GM23338 (cell line): Measurements from ENCODE around the gene PER1. TPM values are rescaled to one million over a fixed set of nuclear protein-coding genes. Genes with fewer than 3 reads are reported as not detected.

Source experiments
- ATAC-seq: fragments of 200-7000 bp; cut with Tn5 transposase; 3 replicates; pipeline ENCODE4 v1.9.1; 2020
- DNase-seq: peaks from one replicate; pipeline ENCODE4 v3.0.0-alpha.2; 2015; ENCODE audit warnings: low spot score
- H2AFZ ChIP-seq: fragments of 200-600 bp; sonication (generic); 2 replicates; pipeline ENCODE4 v1.8.0; 2016; ENCODE audit warnings: antibody characterized with exemption, mild to moderate bottlenecking, moderate library complexity
- H3F3A ChIP-seq: fragments of 200-600 bp; sonication (generic); replicated peaks from 2 replicates; pipeline ENCODE4 v1.8.0; 2017; ENCODE audit warnings: antibody characterized with exemption, mixed run types, low read depth
- H3K27ac ChIP-seq: fragments of 200-600 bp; sonication (generic); 2 replicates; pipeline ENCODE4 v1.6.1; 2016; ENCODE audit warnings: low read depth
- H3K27me3 ChIP-seq: fragments of 200-600 bp; sonication (generic); 2 replicates; pipeline ENCODE4 v1.8.0; 2016; ENCODE audit warnings: mild to moderate bottlenecking, mixed run types, moderate library complexity; ENCODE audit not compliant: insufficient read depth
- H3K36me3 ChIP-seq: fragments of 200-600 bp; sonication (generic); 2 replicates; pipeline ENCODE4 v1.8.0; 2016; ENCODE audit warnings: mild to moderate bottlenecking; ENCODE audit not compliant: insufficient read depth
- H3K4me1 ChIP-seq: fragments of 200-600 bp; sonication (generic); 2 replicates; pipeline ENCODE4 v1.8.0; 2016; ENCODE audit warnings: mild to moderate bottlenecking, moderate library complexity; ENCODE audit not compliant: insufficient read depth
- H3K4me2 ChIP-seq: fragments of 200-600 bp; sonication (generic); 2 replicates; pipeline ENCODE4 v1.7.1; 2017; ENCODE audit warnings: mixed run types
- H3K4me3 ChIP-seq: fragments of 200-600 bp; sonication (generic); 2 replicates; pipeline ENCODE4 v1.6.1; 2016; ENCODE audit warnings: mixed run types
- H3K79me2 ChIP-seq: fragments of 200-600 bp; sonication (generic); replicated peaks from 2 replicates; pipeline ENCODE4 v1.8.0; 2017; ENCODE audit warnings: mild to moderate bottlenecking; ENCODE audit not compliant: insufficient read depth
- H3K9me2 ChIP-seq: fragments of 200-600 bp; sonication (generic); 2 replicates; pipeline ENCODE4 v1.8.0; 2017; ENCODE audit not compliant: insufficient read depth
- H4K20me1 ChIP-seq: fragments of 200-600 bp; sonication (generic); replicated peaks from 2 replicates; pipeline ENCODE4 v1.8.0; 2017; ENCODE audit warnings: mild to moderate bottlenecking; ENCODE audit not compliant: insufficient read depth
- H3K27ac Mint-ChIP-seq: 2 replicates; pipeline ENCODE4 v1.8.0; 2020; ENCODE audit warnings: inconsistent platforms, mild to moderate bottlenecking, moderate library complexity, mixed read lengths
- H3K27me3 Mint-ChIP-seq: 3 replicates; pipeline ENCODE4 v1.8.0; 2022; ENCODE audit warnings: low read depth, mild to moderate bottlenecking, moderate library complexity, mixed read lengths, inconsistent platforms; ENCODE audit not compliant: insufficient read depth, poor library complexity
- H3K36me3 Mint-ChIP-seq: 3 replicates; pipeline ENCODE4 v1.8.0; 2021; ENCODE audit warnings: low read depth, mild to moderate bottlenecking, inconsistent platforms, moderate library complexity, mixed read lengths
- H3K4me1 Mint-ChIP-seq: 3 replicates; pipeline ENCODE4 v1.8.0; 2020; ENCODE audit warnings: mild to moderate bottlenecking, inconsistent platforms, mixed read lengths
- H3K4me3 Mint-ChIP-seq: 3 replicates; pipeline ENCODE4 v1.8.0; 2021; ENCODE audit warnings: moderate library complexity, mild to moderate bottlenecking, inconsistent platforms, mixed read lengths
- H3K9me3 Mint-ChIP-seq: 3 replicates; pipeline ENCODE4 v1.8.0; 2020; ENCODE audit warnings: moderate library complexity, mild to moderate bottlenecking, inconsistent platforms, mixed read lengths
- CREB1 ChIP-seq: fragments of 250-450 bp; sonication (Bioruptor Pico); IDR thresholded peaks from 2 replicates; pipeline ENCODE4 v1.5.0; 2020; ENCODE audit warnings: low read depth, mild to moderate bottlenecking, moderate library complexity
- ETS1 ChIP-seq: IDR thresholded peaks from 2 replicates; pipeline ENCODE4 v1.6.1; 2016; ENCODE audit warnings: antibody characterized with exemption
- EZH2 ChIP-seq: fragments of 200-600 bp; sonication (generic); IDR thresholded peaks from one replicate; pipeline ENCODE4 v1.8.0; 2017; ENCODE audit warnings: antibody characterized with exemption, mild to moderate bottlenecking, low read depth; ENCODE audit not compliant: unreplicated experiment
- EZH2phosphoT487 ChIP-seq: fragments of 200-600 bp; sonication (generic); IDR thresholded peaks from one replicate; pipeline ENCODE4 v1.8.1; 2018; ENCODE audit warnings: antibody characterized with exemption; ENCODE audit not compliant: unreplicated experiment
- JUNB ChIP-seq: IDR thresholded peaks from one replicate; pipeline ENCODE4 v1.6.1; 2016; ENCODE audit warnings: antibody characterized with exemption; ENCODE audit not compliant: unreplicated experiment
- POLR2AphosphoS5 ChIP-seq: IDR thresholded peaks from 2 replicates; pipeline ENCODE4 v1.6.1; 2016; ENCODE audit warnings: antibody characterized with exemption, low read depth
- STAT1 ChIP-seq: IDR thresholded peaks from one replicate; pipeline ENCODE4 v1.6.1; 2016; ENCODE audit warnings: antibody characterized with exemption; ENCODE audit not compliant: unreplicated experiment
- ZNF114 ChIP-seq: fragments of 250-450 bp; sonication (Bioruptor Pico); IDR thresholded peaks from 2 replicates; pipeline ENCODE4 v1.5.0; 2020; ENCODE audit warnings: mild to moderate bottlenecking, moderate library complexity
- polyA plus RNA-seq: library from polyadenylated mRNA; unstranded; fragments of >200 nt; fragmentation: Nextera tagmentation; extraction: Ambion mirVana; gene quantifications from 2 replicates; pipeline ENCODE4 v1.2.1, GENCODE V29; 2016
- total RNA-seq: library from RNA; depleted of rRNA; stranded (reverse); fragments of >200 nt; shearing (Covaris generic); gene quantifications from 2 replicates; pipeline ENCODE4 v1.2.3, GENCODE V29; 2014
- TF ChIP-seq, protein P1 (sequence below), 2 experiments: fragments of 200-600 bp in 1 of 2; sonication (generic) in 1 of 2; conservative IDR thresholded peaks; 2 replicates each; pipeline versions ENCODE4 v1.5.1 to v1.6.1; 2016 to 2017; ENCODE audit warnings: antibody characterized with exemption in 2 of 2, low read depth in 2 of 2, mild to moderate bottlenecking in 2 of 2, moderate library complexity in 1 of 2

PER1 gene
- total and polyA plus RNA-seq, 2 experiments from 2014 or later: 12.2 to 36.1 TPM

GRCh38 chr17:8163978-8164814, 12.0 kb upstream of the PER1 start:
- H3K27ac ChIP-seq: peak overlapping the region; percentile 100
- H2AFZ ChIP-seq: peak overlapping the region; percentile 76
- H3K4me1 Mint-ChIP-seq: peaks cover 41% of the 10 kb centered on the region
- peak overlapping the region; percentile 99 for H3K27ac Mint-ChIP-seq
- peak overlapping the region; percentile 92 for H3K4me3 Mint-ChIP-seq
- no peaks in the 10 kb centered on the region for H3K27me3 ChIP-seq
- DNase-seq (peak; percentile 59), ATAC-seq (peak; percentile 29)
- H3K9me3 Mint-ChIP-seq: no peaks in the 10 kb centered on the region
- peak overlapping the region; percentile 93 for H3K4me2 ChIP-seq
- TF ChIP-seq ETS1 (no peak), EZH2 (no peak), POLR2AphosphoS5 (no peak), ZNF114 (CRISPR knock-in tag) (no peak), STAT1 (no peak), EZH2phosphoT487 (no peak), JUNB (no peak), CREB1 (CRISPR knock-in tag) (no peak)
- TF ChIP-seq, protein P1, sequence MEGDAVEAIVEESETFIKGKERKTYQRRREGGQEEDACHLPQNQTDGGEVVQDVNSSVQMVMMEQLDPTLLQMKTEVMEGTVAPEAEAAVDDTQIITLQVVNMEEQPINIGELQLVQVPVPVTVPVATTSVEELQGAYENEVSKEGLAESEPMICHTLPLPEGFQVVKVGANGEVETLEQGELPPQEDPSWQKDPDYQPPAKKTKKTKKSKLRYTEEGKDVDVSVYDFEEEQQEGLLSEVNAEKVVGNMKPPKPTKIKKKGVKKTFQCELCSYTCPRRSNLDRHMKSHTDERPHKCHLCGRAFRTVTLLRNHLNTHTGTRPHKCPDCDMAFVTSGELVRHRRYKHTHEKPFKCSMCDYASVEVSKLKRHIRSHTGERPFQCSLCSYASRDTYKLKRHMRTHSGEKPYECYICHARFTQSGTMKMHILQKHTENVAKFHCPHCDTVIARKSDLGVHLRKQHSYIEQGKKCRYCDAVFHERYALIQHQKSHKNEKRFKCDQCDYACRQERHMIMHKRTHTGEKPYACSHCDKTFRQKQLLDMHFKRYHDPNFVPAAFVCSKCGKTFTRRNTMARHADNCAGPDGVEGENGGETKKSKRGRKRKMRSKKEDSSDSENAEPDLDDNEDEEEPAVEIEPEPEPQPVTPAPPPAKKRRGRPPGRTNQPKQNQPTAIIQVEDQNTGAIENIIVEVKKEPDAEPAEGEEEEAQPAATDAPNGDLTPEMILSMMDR (conservative IDR thresholded peaks at IDR 0.05; ENCODE audit: low read depth in 2 of 2): no peak
- H3K27me3 Mint-ChIP-seq: peaks cover 16% of the 10 kb centered on the region
- peaks cover 25% of the 10 kb centered on the region for H3K4me1 ChIP-seq
- H3F3A ChIP-seq: peaks cover 18% of the 10 kb centered on the region; the same call in 1 of the 2 replicates
- peak overlapping the region; percentile 96 for H3K4me3 ChIP-seq
- peaks cover 12% of the 10 kb centered on the region; the same call in 1 of the 2 replicates for H3K79me2 ChIP-seq
- H4K20me1 ChIP-seq: peaks cover 5% of the 10 kb centered on the region
- peaks cover 5% of the 10 kb centered on the region; the same call in 1 of the 2 replicates for H3K36me3 ChIP-seq
- H3K9me2 ChIP-seq: no peaks in the 10 kb centered on the region
- peaks cover 21% of the 10 kb centered on the region for H3K36me3 Mint-ChIP-seq
